Sigmoid colon (tissue), 7 donors: ENCODE data around the gene USP54. TPM values are rescaled to one million over a fixed set of nuclear protein-coding genes. Genes with fewer than 3 reads are reported as not detected.

Source experiments
- DNase-seq: peaks from one replicate; pipeline ENCODE4 v3.0.0-alpha.2; 2019
- H3K27ac ChIP-seq, 4 donors: fragments of 200-600 bp; sonication (generic); one replicate each; pipeline ENCODE4 v1.5.1; 2016 to 2019; ENCODE audit warnings: mild to moderate bottlenecking in 1 of 4
- H3K27me3 ChIP-seq, 3 donors: fragments of 200-600 bp; sonication (generic); one replicate each; pipeline ENCODE4 v1.5.1; 2019; ENCODE audit warnings: mild to moderate bottlenecking in 1 of 3
- H3K36me3 ChIP-seq, 4 donors: fragments of 200-600 bp; sonication (generic); one replicate each; pipeline ENCODE4 v1.5.1; 2016 to 2019
- H3K4me1 ChIP-seq, 4 donors: fragments of 200-600 bp; sonication (generic); one replicate each; pipeline ENCODE4 v1.5.1; 2017 to 2019
- H3K4me3 ChIP-seq, 4 donors: fragments of 200-600 bp; sonication (generic); one replicate each; pipeline ENCODE4 v1.5.1; 2017 to 2019; ENCODE audit warnings: mild to moderate bottlenecking in 2 of 4, moderate library complexity in 1 of 4
- H3K9me3 ChIP-seq, 4 donors: fragments of 200-600 bp in 3 of 4; sonication (generic) in 3 of 4; one replicate each; pipeline versions ENCODE4 v1.5.1 to v1.6.1; 2013 to 2019
- CTCF ChIP-seq, 4 experiments: fragments of 450-650 bp in 3 of 4; fragments of 200-600 bp in 1 of 4; IDR thresholded peaks; one replicate each; pipeline ENCODE4 v1.5.1; 2016 to 2019; ENCODE audit warnings: antibody characterized with exemption in 4 of 4, mild to moderate bottlenecking in 3 of 4, moderate library complexity in 2 of 4
- EP300 ChIP-seq, 4 donors: sonication (generic); formaldehyde crosslinking; IDR thresholded peaks; one replicate each; pipeline ENCODE4 v1.6.1; 2017; ENCODE audit warnings: antibody characterized with exemption in 4 of 4
- POLR2A ChIP-seq, 2 donors: fragments of 450-650 bp; IDR thresholded peaks; one replicate each; pipeline ENCODE4 v1.6.1; 2016; ENCODE audit warnings: antibody characterized with exemption in 2 of 2, mild to moderate bottlenecking in 2 of 2, moderate library complexity in 2 of 2
- POLR2AphosphoS5 ChIP-seq, 4 donors: sonication (generic); formaldehyde crosslinking; IDR thresholded peaks; one replicate each; pipeline ENCODE4 v1.6.1; 2017; ENCODE audit warnings: antibody characterized with exemption in 4 of 4
- WGBS, 2 donors: extraction: QIAGEN DNeasy Blood & Tissue Kit; methylation state at CpG; one replicate each; pipeline ENCODE4 v1.1.7; 2013; 5-methylcytosine and 5-hydroxymethylcytosine counted together
- intact Hi-C: fragments of 100-400 bp; cut with DNase I; formaldehyde crosslinking; loops from one replicate; pipeline ENCODE4 v1.15.1; 2023
- polyA plus RNA-seq, 3 donors: library from polyadenylated mRNA; stranded (reverse); fragments of 200-250 nt; gene quantifications; one replicate each; pipeline ENCODE4 v1.2.3, GENCODE V29; 2013
- total RNA-seq, 4 donors: library from RNA; depleted of rRNA; stranded (reverse); fragments of >200 nt; gene quantifications; one replicate each; pipeline ENCODE4 v1.1.0, GENCODE V29; 2016
- donor health status: healthy with polysubstance abuse.
- donor health status: Bipolar disorder and iron deficiency.
- donor health status: healthy.

USP54 gene, protein sequence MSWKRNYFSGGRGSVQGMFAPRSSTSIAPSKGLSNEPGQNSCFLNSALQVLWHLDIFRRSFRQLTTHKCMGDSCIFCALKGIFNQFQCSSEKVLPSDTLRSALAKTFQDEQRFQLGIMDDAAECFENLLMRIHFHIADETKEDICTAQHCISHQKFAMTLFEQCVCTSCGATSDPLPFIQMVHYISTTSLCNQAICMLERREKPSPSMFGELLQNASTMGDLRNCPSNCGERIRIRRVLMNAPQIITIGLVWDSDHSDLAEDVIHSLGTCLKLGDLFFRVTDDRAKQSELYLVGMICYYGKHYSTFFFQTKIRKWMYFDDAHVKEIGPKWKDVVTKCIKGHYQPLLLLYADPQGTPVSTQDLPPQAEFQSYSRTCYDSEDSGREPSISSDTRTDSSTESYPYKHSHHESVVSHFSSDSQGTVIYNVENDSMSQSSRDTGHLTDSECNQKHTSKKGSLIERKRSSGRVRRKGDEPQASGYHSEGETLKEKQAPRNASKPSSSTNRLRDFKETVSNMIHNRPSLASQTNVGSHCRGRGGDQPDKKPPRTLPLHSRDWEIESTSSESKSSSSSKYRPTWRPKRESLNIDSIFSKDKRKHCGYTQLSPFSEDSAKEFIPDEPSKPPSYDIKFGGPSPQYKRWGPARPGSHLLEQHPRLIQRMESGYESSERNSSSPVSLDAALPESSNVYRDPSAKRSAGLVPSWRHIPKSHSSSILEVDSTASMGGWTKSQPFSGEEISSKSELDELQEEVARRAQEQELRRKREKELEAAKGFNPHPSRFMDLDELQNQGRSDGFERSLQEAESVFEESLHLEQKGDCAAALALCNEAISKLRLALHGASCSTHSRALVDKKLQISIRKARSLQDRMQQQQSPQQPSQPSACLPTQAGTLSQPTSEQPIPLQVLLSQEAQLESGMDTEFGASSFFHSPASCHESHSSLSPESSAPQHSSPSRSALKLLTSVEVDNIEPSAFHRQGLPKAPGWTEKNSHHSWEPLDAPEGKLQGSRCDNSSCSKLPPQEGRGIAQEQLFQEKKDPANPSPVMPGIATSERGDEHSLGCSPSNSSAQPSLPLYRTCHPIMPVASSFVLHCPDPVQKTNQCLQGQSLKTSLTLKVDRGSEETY (N-terminal part only)
- total RNA-seq, result 10 to 100 TPM; 30.8 to 71.2 (median 40.6) TPM
- polyA plus RNA-seq, result 10 to 100 TPM; 14.4 to 19.1 (median 18.5) TPM

- peak in 3 of 4 donors; percentile 6 to 29 (median 7) for TF ChIP-seq POLR2AphosphoS5 (IDR thresholded peaks at IDR 0.05)
- TF ChIP-seq POLR2A (IDR thresholded peaks at IDR 0.05), result no peak
- DNase-seq, result no peak
- Histone ChIP-seq H3K36me3 (no peaks in the 10 kb centered on the region), H3K4me3 (no peak within 1 kb of the TSS), H3K4me1 (peaks cover 0 to 30% (median 23%) of the 10 kb centered on the region in 4 donors), H3K27ac (peak within 1 kb of the TSS; percentile 43 to 65 (median 52)), H3K27me3 (no peaks in the 10 kb centered on the region), H3K9me3 (no peaks in the 10 kb centered on the region)
- intact Hi-C loops, result no loop called here
- WGBS, 2 donors, result 4 to 12% methylated on average over 6 of the region's 6 CpGs
Observed at GRCh38 chr10:73590881-73591799, at the start of gene USP54. Gene USP54, minus strand, starts transcription at chr10:73591342. Its CDS starts 15,684 bp downstream, at chr10:73575658.

DNA sequence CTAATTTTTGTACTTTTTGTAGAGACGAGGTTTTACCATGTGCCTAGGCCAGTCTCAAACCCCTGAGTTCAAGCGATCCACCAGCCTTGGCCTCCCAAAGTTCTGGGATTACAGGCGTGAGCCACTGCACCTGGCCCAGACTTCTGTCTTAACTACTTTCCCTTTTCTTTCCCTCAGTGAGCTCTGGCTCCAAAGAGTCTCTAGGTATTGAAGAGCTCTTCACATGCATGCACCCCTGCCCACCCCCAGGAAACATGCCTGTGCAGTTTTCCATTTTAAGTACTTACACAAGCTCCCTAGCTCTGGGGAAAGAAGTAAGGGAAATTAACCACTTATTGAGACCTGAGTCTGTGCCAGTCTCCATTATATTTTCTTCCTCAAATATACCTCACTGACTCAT, 48.1 kb upstream of the USP54 start:
- no peak for DNase-seq
- Histone ChIP-seq H3K4me1 (peaks cover 0 to 6% (median 0%) of the 10 kb centered on the region in 4 donors), H3K27me3 (no peaks in the 10 kb centered on the region), H3K9me3 (no peaks in the 10 kb centered on the region), H3K27ac (no peak overlapping the region), H3K4me3 (no peak overlapping the region), H3K36me3 (no peaks in the 10 kb centered on the region)
- TF ChIP-seq POLR2AphosphoS5 (IDR thresholded peaks at IDR 0.05) (no peak), POLR2A (IDR thresholded peaks at IDR 0.05) (no peak), CTCF (IDR thresholded peaks at IDR 0.05) (no peak)
- 90 to 95% methylated on average over 3 of the region's 3 CpGs for WGBS, 2 donors
- intact Hi-C loops, result no loop called here

DNA sequence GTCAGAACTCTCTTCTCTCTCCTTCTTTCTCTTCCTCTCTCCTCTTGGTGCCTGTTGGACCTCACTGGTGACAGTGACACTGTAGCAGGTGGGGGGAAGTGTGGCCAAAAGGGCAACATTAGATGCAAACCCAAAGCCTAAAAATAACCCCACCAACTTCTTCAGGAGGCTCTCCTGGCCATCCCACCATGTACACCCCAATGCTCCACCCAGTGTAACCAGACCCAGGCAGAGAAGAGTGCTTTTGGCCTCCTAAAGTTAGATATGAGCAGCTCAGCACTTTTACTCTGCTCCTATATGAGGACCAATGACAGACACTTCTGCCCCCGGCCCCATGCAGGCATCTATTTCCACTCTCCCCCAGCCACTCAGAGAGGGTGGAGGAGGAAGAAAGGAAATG, 44.6 kb upstream of the USP54 start:
- intact Hi-C loops, result no loop called here
- 59 to 64% methylated on average over 1 of the region's 1 CpG for WGBS, 2 donors
- Histone ChIP-seq H3K27me3 (no peaks in the 10 kb centered on the region), H3K4me3 (no peak overlapping the region), H3K4me1 (no peaks in the 10 kb centered on the region), H3K27ac (no peak overlapping the region), H3K36me3 (no peaks in the 10 kb centered on the region), H3K9me3 (no peaks in the 10 kb centered on the region)
- peak; percentile 19 for DNase-seq
- TF ChIP-seq POLR2AphosphoS5 (IDR thresholded peaks at IDR 0.05) (no peak), POLR2A (IDR thresholded peaks at IDR 0.05) (no peak), CTCF (IDR thresholded peaks at IDR 0.05) (no peak), EP300 (IDR thresholded peaks at IDR 0.05) (no peak)

- H3K4me1 ChIP-seq, result no peaks in the 10 kb centered on the region
- H3K27ac ChIP-seq, result no peak overlapping the region
- H3K4me3 ChIP-seq, result no peak overlapping the region
- WGBS, 2 donors, result 74 to 88% methylated on average over 5 of the region's 5 CpGs
- no peaks in the 10 kb centered on the region for H3K27me3 ChIP-seq
- no peak for TF ChIP-seq POLR2AphosphoS5 (IDR thresholded peaks at IDR 0.05)
- intact Hi-C loops, result no loop called here
- no peaks in the 10 kb centered on the region for H3K9me3 ChIP-seq
- H3K36me3 ChIP-seq, result no peaks in the 10 kb centered on the region
- DNase-seq, result peak; percentile 47
Observed at GRCh38 chr10:73634421-73634820, 43.3 kb upstream of the USP54 start.

DNA sequence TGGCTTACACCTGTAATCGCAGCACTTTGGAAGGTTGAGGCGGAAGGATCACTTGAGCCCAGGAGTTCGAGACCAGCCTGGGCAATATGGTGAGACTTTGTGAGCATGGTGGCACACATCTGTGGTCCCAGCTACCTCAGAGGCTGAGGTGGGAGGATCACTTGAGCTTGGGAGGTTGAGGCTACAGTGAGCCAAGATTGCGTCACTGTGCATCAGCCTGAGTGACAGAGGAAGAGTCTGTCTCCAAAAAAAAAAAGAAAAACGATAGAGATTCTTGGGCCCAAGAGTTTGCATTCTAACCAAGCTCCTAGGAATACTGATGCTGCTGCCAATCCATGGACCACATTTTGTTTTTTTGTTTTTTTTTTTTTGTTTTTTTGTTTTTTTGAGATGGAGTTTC, 38.0 kb upstream of the USP54 start:
- Histone ChIP-seq H3K27me3 (no peaks in the 10 kb centered on the region), H3K27ac (no peak overlapping the region), H3K4me1 (peaks cover 0 to 15% (median 7%) of the 10 kb centered on the region in 4 donors), H3K4me3 (no peak overlapping the region), H3K36me3 (no peaks in the 10 kb centered on the region), H3K9me3 (no peaks in the 10 kb centered on the region)
- intact Hi-C loops, result no loop called here
- peak; percentile 21 for DNase-seq
- 86 to 95% methylated on average over 5 of the region's 5 CpGs for WGBS, 2 donors
- no peak for TF ChIP-seq POLR2A (IDR thresholded peaks at IDR 0.05)
- TF ChIP-seq CTCF (IDR thresholded peaks at IDR 0.05), result no peak
- no peak for TF ChIP-seq POLR2AphosphoS5 (IDR thresholded peaks at IDR 0.05)
- TF ChIP-seq EP300 (IDR thresholded peaks at IDR 0.05), result no peak
